HG02642 (cell line): Measurements from ENCODE around the gene WNT9A.
"Not testable (repeated sequence)": the region's sequence is repeated elsewhere in the genome, so short reads cannot be mapped to it uniquely, and the experiment has no call there.

Source experiments
- ATAC-seq: cut with Tn5 transposase; IDR thresholded peaks from one replicate; pipeline ENCODE4 v1.9.1; 2021; ENCODE audit warnings: mild to moderate bottlenecking; ENCODE audit not compliant: unreplicated experiment, poor library complexity

Gene WNT9A

GRCh38 chr1:227914801-227915563 lies 32.8 kb downstream of the WNT9A start:
- no peak for ATAC-seq

GRCh38 chr1:227913764-227914721 lies 33.7 kb downstream of the WNT9A start:
- ATAC-seq = no peak

- ATAC-seq = no peak
Measured at GRCh38 chr1:227913396-227913763, 34.4 kb downstream of the WNT9A start.

GRCh38 chr1:227912866-227913265 lies 34.9 kb downstream of the WNT9A start:
- ATAC-seq = no peak

GRCh38 chr1:227911376-227911775 lies 36.4 kb downstream of the WNT9A start:
- no peak for ATAC-seq

- no peak for ATAC-seq
Measured at GRCh38 chr1:227910511-227911153, 37.1 kb downstream of the WNT9A start.

GRCh38 chr1:227909923-227910328 lies 37.8 kb downstream of the WNT9A start:
- ATAC-seq = not testable (repeated sequence)

GRCh38 chr1:227909188-227909587 lies 38.5 kb downstream of the WNT9A start:
- ATAC-seq = no peak

GRCh38 chr1:227908359-227908758 lies 39.4 kb downstream of the WNT9A start:
- ATAC-seq = no peak

- no peak for ATAC-seq
Measured at GRCh38 chr1:227907439-227908015, 40.2 kb downstream of the WNT9A start.

GRCh38 chr1:227906550-227907071 lies 41.1 kb downstream of the WNT9A start:
- no peak for ATAC-seq

- no peak for ATAC-seq
Measured at GRCh38 chr1:227905573-227906487, 41.9 kb downstream of the WNT9A start.

- no peak for ATAC-seq
Measured at GRCh38 chr1:227904541-227905335, 43.0 kb downstream of the WNT9A start.

- no peak for ATAC-seq
Measured at GRCh38 chr1:227903614-227904501, 43.9 kb downstream of the WNT9A start.

- ATAC-seq = no peak
Measured at GRCh38 chr1:227903061-227903521, 44.6 kb downstream of the WNT9A start.

GRCh38 chr1:227902641-227902990 lies 45.1 kb downstream of the WNT9A start:
- ATAC-seq = no peak

GRCh38 chr1:227901906-227902640 lies 45.7 kb downstream of the WNT9A start:
- ATAC-seq = no peak
